Panc1 (cell line): ENCODE results near the gene DCLK2. TPM values are rescaled to one million over a fixed set of nuclear protein-coding genes. Genes with fewer than 3 reads are reported as not detected.

Experiments used
- ATAC-seq: fragments of 200-7000 bp; cut with Tn5 transposase; 2 replicates; pipeline ENCODE4 v1.9.1; 2020; ENCODE audit warnings: mild to moderate bottlenecking, moderate library complexity
- BruUV-seq: library from RNA; stranded (reverse); fragments of 400-500 nt; replicated peaks from 2 replicates; lab custom pipeline; 2021; lab: Mats Ljungman, UMichigan
- CTCF ChIA-PET: fragments of 300-600 bp; sonication (Branson Sonifier 250); formaldehyde crosslinking; loops from one replicate; lab custom pipeline; 2022; ENCODE audit warnings: antibody characterized with exemption; lab: Charles Lee
- POLR2A ChIA-PET: fragments of 300-600 bp; sonication (Branson Sonifier 250); formaldehyde crosslinking; loops from one replicate; lab custom pipeline; 2022; ENCODE audit warnings: antibody characterized with exemption; lab: Charles Lee
- DNase-seq: peaks from one replicate; pipeline ENCODE4 v3.0.0-alpha.2; 2010; ENCODE audit warnings: low read depth, low spot score
- H3K27ac ChIP-seq: 2 replicates; pipeline ENCODE4 v1.5.1; 2011; ENCODE audit warnings: mild to moderate bottlenecking, low read length, inconsistent platforms
- H3K27me3 ChIP-seq: fragments of 200-500 bp; sonication (Bioruptor generic); 2 replicates; pipeline ENCODE4 v1.6.0; 2014; ENCODE audit warnings: low read length, inconsistent platforms; ENCODE audit not compliant: control insufficient read depth, insufficient read depth
- H3K36me3 ChIP-seq: fragments of 200-500 bp; sonication (Bioruptor generic); 2 replicates; pipeline ENCODE4 v1.5.1; 2014; ENCODE audit warnings: inconsistent platforms, mild to moderate bottlenecking, low read length, moderate library complexity; ENCODE audit not compliant: control insufficient read depth, insufficient read depth
- H3K4me1 ChIP-seq: 2 replicates; pipeline ENCODE4 v1.5.1; 2011; ENCODE audit warnings: inconsistent platforms, mild to moderate bottlenecking, low read length, moderate library complexity; ENCODE audit not compliant: control insufficient read depth, insufficient read depth
- H3K4me3 ChIP-seq, 2 experiments: 2 replicates each; pipeline ENCODE4 v1.5.1; 2011 to 2012; ENCODE audit warnings: low read depth in 2 of 2, low read length in 2 of 2, mild to moderate bottlenecking in 2 of 2, inconsistent platforms in 1 of 2, moderate library complexity in 1 of 2
- H3K9me3 ChIP-seq: fragments of 200-500 bp; sonication (Bioruptor generic); 2 replicates; pipeline ENCODE4 v1.5.1; 2014; ENCODE audit warnings: low read depth, mild to moderate bottlenecking, inconsistent platforms, low read length, moderate library complexity; ENCODE audit not compliant: control insufficient read depth, insufficient read depth
- CTCF ChIP-seq: fragments of 450-650 bp; IDR thresholded peaks from 2 replicates; pipeline ENCODE4 v1.5.1; 2017; ENCODE audit warnings: mild to moderate bottlenecking
- POLR2AphosphoS5 ChIP-seq: IDR thresholded peaks from 2 replicates; pipeline ENCODE4 v1.6.1; 2012; ENCODE audit warnings: mild to moderate bottlenecking, low read depth, low read length, moderate library complexity
- REST ChIP-seq, 2 experiments: IDR thresholded peaks; 2 replicates each; pipeline ENCODE4 v1.6.1; 2011 to 2012; ENCODE audit warnings: low read depth in 2 of 2, control low read depth in 1 of 2, low read length in 1 of 2, mild to moderate bottlenecking in 1 of 2, moderate library complexity in 1 of 2; ENCODE audit not compliant: insufficient read depth in 1 of 2
- SIN3A ChIP-seq: IDR thresholded peaks from 2 replicates; pipeline ENCODE4 v1.6.1; 2012; ENCODE audit warnings: low read depth, mild to moderate bottlenecking, low read length, moderate library complexity, borderline replicate concordance; ENCODE audit not compliant: insufficient read depth
- TCF7L2 ChIP-seq: IDR thresholded peaks from 2 replicates; pipeline ENCODE4 v1.6.1; 2011; ENCODE audit warnings: mild to moderate bottlenecking, low read depth, low read length, inconsistent platforms
- in situ Hi-C: cut with HindIII; loops from 2 replicates; pipeline ENCODE4 v1.10.0; 2016; ENCODE audit warnings: low sequenced_read_pairs, low pct_unique_long_range_greater_than_20kb
- intact Hi-C: fragments of 100-400 bp; cut with micrococcal nuclease; formaldehyde crosslinking; loops from one replicate; pipeline ENCODE4 v1.10.0; 2022; ENCODE audit not compliant: unreplicated experiment
- total RNA-seq: library from RNA; stranded (reverse); gene quantifications from one replicate; pipeline ENCODE4 v1.2.1, GENCODE V29; 2021; ENCODE audit not compliant: unreplicated experiment

Gene DCLK2
- total RNA-seq, 1 experiment from 2014 or later = 9.5 TPM

- CTCF ChIA-PET = no interaction called here
- POLR2A ChIA-PET = no interaction called here
- no TSS peak for BruUV-seq
- Histone ChIP-seq H3K27me3 (no peaks in the 10 kb centered on the region), H3K27ac (no peak overlapping the region), H3K36me3 (no peaks in the 10 kb centered on the region), H3K9me3 (no peaks in the 10 kb centered on the region; the same call in 1 of the 2 replicates), H3K4me1 (no peaks in the 10 kb centered on the region), H3K4me3 (no peak overlapping the region)
- DNase-seq (no peak), ATAC-seq (no peak)
- intact Hi-C loops (no loop called here), in situ Hi-C loops (no loop called here)
- TF ChIP-seq SIN3A = no peak
Observed at GRCh38 chr4:150056569-150056968, 21.7 kb upstream of the DCLK2 start.

- Histone ChIP-seq H3K4me1 (no peaks in the 10 kb centered on the region), H3K4me3 (no peak overlapping the region), H3K27me3 (no peaks in the 10 kb centered on the region), H3K27ac (no peak overlapping the region), H3K9me3 (peaks cover 4% of the 10 kb centered on the region; the same call in 1 of the 2 replicates), H3K36me3 (no peaks in the 10 kb centered on the region)
- ChIA-PET CTCF (no interaction called here), POLR2A (no interaction called here)
- no peak for TF ChIP-seq REST (IDR thresholded peaks at IDR 0.05; ENCODE audit: insufficient read depth in 1 of 2, low read depth in 2 of 2, low read length in 1 of 2)
- no peak for TF ChIP-seq POLR2AphosphoS5
- no peak for TF ChIP-seq TCF7L2
- no peak for TF ChIP-seq CTCF
- no peak for TF ChIP-seq SIN3A
- no TSS peak for BruUV-seq
- intact Hi-C loops (no loop called here), in situ Hi-C loops (no loop called here)
- no peak for DNase-seq
- ATAC-seq = no peak
Observed at GRCh38 chr4:150061086-150061776, 17.0 kb upstream of the DCLK2 start.

GRCh38 chr4:150063128-150063527, 15.1 kb upstream of the DCLK2 start:
- H3K9me3 ChIP-seq = peaks cover 4% of the 10 kb centered on the region; the same call in 1 of the 2 replicates
- DNase-seq = no peak
- no peak overlapping the region for H3K4me3 ChIP-seq
- H3K27me3 ChIP-seq = no peaks in the 10 kb centered on the region
- ATAC-seq = no peak
- ChIA-PET CTCF (no interaction called here), POLR2A (no interaction called here)
- BruUV-seq = no TSS peak
- no peak overlapping the region for H3K27ac ChIP-seq
- intact Hi-C loops (no loop called here), in situ Hi-C loops (no loop called here)
- no peaks in the 10 kb centered on the region for H3K4me1 ChIP-seq
- H3K36me3 ChIP-seq = no peaks in the 10 kb centered on the region
- TF ChIP-seq CTCF (no peak), TCF7L2 (no peak), REST (IDR thresholded peaks at IDR 0.05; ENCODE audit: insufficient read depth in 1 of 2, low read depth in 2 of 2, low read length in 1 of 2) (no peak), POLR2AphosphoS5 (no peak), SIN3A (no peak)
